ENCODE results near the gene KAZN. TPM values are rescaled to one million over a fixed set of nuclear protein-coding genes. Genes with fewer than 3 reads are reported as not detected.
"Not testable (repeated sequence)": the region's sequence is repeated elsewhere in the genome, so short reads cannot be mapped to it uniquely, and the experiment has no call there.

Gene KAZN
- total and polyA plus RNA-seq, 2 donors from 2014 or later = 17.4 to 60.8 TPM

GRCh38 chr1:15038232-15039016 is 439.9 kb downstream of the KAZN start:
- no peak overlapping the region for H3K4me3 ChIP-seq (ENCODE audit: low read length in 3 of 3)
- DNase-seq (peak in 1 of 5 donors; percentile 59), FAIRE-seq (no peak)

GRCh38 chr1:15039017-15039648 is 440.6 kb downstream of the KAZN start:
- H3K4me3 ChIP-seq (ENCODE audit: low read length in 3 of 3) = no peak overlapping the region
- intact Hi-C loops (cut with DNase I) = no loop called here
- H3K27ac ChIP-seq (ENCODE audit: low read depth in 2 of 2, low read length in 2 of 2) = no peak overlapping the region
- peaks cover 3 to 12% (median 5%) of the 10 kb centered on the region in 3 donors for H3K36me3 ChIP-seq (ENCODE audit: control insufficient read depth in 2 of 3, insufficient read depth in 3 of 3, low read length in 3 of 3)
- no peaks in the 10 kb centered on the region for H3K9me3 ChIP-seq (ENCODE audit: control insufficient read depth in 2 of 3, insufficient read depth in 1 of 3, low read length in 3 of 3)
- H3K27me3 ChIP-seq (ENCODE audit: control insufficient read depth, insufficient read depth, low read length) = no peaks in the 10 kb centered on the region
- no peak for TF ChIP-seq CTCF (IDR thresholded peaks at IDR 0.05; ENCODE audit: borderline replicate concordance, extremely low read depth, insufficient read depth)
- no peak overlapping the region for H3K9ac ChIP-seq (ENCODE audit: low read length in 3 of 3)
- FAIRE-seq (no peak), DNase-seq (peak in 1 of 5 donors; percentile 27)
- H3K4me1 ChIP-seq (ENCODE audit: control insufficient read depth in 2 of 3, insufficient read depth in 2 of 3, low read depth in 1 of 3, low read length in 3 of 3) = no peaks in the 10 kb centered on the region

More at GRCh38 chr1:15038232-15039016, 439.9 kb downstream of the KAZN start:
- no peak for TF ChIP-seq CTCF (IDR thresholded peaks at IDR 0.05; ENCODE audit: borderline replicate concordance, extremely low read depth, insufficient read depth)
- H3K36me3 ChIP-seq (ENCODE audit: control insufficient read depth in 2 of 3, insufficient read depth in 3 of 3, low read length in 3 of 3) = peaks cover 3 to 12% (median 5%) of the 10 kb centered on the region in 3 donors
- no peaks in the 10 kb centered on the region for H3K9me3 ChIP-seq (ENCODE audit: control insufficient read depth in 2 of 3, insufficient read depth in 1 of 3, low read length in 3 of 3)
- H3K27ac ChIP-seq (ENCODE audit: low read depth in 2 of 2, low read length in 2 of 2) = no peak overlapping the region
- intact Hi-C loops (cut with DNase I) = no loop called here
- H3K9ac ChIP-seq (ENCODE audit: low read length in 3 of 3) = no peak overlapping the region
- H3K27me3 ChIP-seq (ENCODE audit: control insufficient read depth, insufficient read depth, low read length) = no peaks in the 10 kb centered on the region
- H3K4me1 ChIP-seq (ENCODE audit: control insufficient read depth in 2 of 3, insufficient read depth in 2 of 3, low read depth in 1 of 3, low read length in 3 of 3) = no peaks in the 10 kb centered on the region

DNA sequence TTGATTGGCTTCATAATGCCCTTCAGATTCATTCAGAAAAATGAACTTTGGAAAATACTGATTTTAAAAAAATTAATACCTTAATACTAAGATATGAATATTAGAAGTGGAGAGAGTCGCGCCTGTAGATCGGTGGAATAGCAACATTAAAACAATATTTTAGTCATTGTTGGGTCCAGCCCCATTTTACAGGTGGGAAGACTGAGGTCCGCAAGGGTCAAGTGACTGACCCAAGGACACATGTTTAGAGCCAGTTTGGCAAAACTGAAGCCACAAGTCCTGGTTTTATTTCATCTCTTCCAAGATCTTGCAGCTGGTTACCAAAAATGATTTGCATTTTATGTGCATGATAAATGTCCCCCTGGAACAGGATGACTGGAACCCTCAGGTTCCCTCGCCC is 441.4 kb downstream of the KAZN start:
- Histone ChIP-seq H3K4me1 (ENCODE audit: control insufficient read depth in 2 of 3, insufficient read depth in 2 of 3, low read depth in 1 of 3, low read length in 3 of 3) (no peaks in the 10 kb centered on the region), H3K27me3 (ENCODE audit: control insufficient read depth, insufficient read depth, low read length) (no peaks in the 10 kb centered on the region), H3K36me3 (ENCODE audit: control insufficient read depth in 2 of 3, insufficient read depth in 3 of 3, low read length in 3 of 3) (peaks cover 3 to 12% (median 5%) of the 10 kb centered on the region in 3 donors), H3K4me3 (ENCODE audit: low read length in 3 of 3) (no peak overlapping the region), H3K9me3 (ENCODE audit: control insufficient read depth in 2 of 3, insufficient read depth in 1 of 3, low read length in 3 of 3) (no peaks in the 10 kb centered on the region), H3K9ac (ENCODE audit: low read length in 3 of 3) (no peak overlapping the region), H3K27ac (ENCODE audit: low read depth in 2 of 2, low read length in 2 of 2) (no peak overlapping the region)
- DNase-seq (peak in 1 of 5 donors; percentile 61), FAIRE-seq (no peak)
- TF ChIP-seq CTCF (IDR thresholded peaks at IDR 0.05; ENCODE audit: borderline replicate concordance, extremely low read depth, insufficient read depth) = no peak
- intact Hi-C loops (cut with DNase I) = no loop called here

DNA sequence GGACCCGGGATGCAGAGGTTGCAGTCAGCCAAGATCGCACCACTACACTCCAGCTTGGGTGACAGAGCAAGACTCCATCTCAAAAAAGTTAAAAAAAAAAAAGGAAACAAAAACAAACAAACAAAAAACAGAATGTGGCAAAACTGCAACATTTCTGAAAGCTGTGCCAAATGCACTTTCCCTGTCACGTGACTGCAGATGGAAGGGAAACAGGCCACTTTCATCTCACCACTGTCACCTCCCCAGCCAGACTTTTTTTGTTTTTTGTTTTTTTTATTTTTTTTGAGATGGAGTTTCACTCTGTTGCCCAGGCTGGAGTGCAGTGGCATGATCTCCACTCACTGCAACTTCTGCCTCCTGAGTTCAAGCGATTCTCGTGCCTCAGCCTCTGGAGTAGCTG is 442.2 kb downstream of the KAZN start:
- H3K36me3 ChIP-seq (ENCODE audit: control insufficient read depth in 2 of 3, insufficient read depth in 3 of 3, low read length in 3 of 3) = peaks cover 3 to 12% (median 5%) of the 10 kb centered on the region in 3 donors
- H3K27ac ChIP-seq (ENCODE audit: low read depth in 2 of 2, low read length in 2 of 2); H3K9ac ChIP-seq (ENCODE audit: low read length in 3 of 3); H3K4me1 ChIP-seq (ENCODE audit: control insufficient read depth in 2 of 3, insufficient read depth in 2 of 3, low read depth in 1 of 3, low read length in 3 of 3); FAIRE-seq; H3K9me3 ChIP-seq (ENCODE audit: control insufficient read depth in 2 of 3, insufficient read depth in 1 of 3, low read length in 3 of 3); H3K27me3 ChIP-seq (ENCODE audit: control insufficient read depth, insufficient read depth, low read length); intact Hi-C loops (cut with DNase I); DNase-seq; H3K4me3 ChIP-seq (ENCODE audit: low read length in 3 of 3): not testable (repeated sequence)

Measured in kidney (tissue), 14 donors.